D721Med (cell line): Measurements from ENCODE around the gene PCSK7.

Experiments used
- DNase-seq: peaks from one replicate; pipeline ENCODE4 v3.0.0; 2011; ENCODE audit warnings: low spot score; ENCODE audit not compliant: insufficient read length
- FAIRE-seq: peaks from 2 replicates; lab custom pipeline; 2011; peaks lifted over from hg19 to GRCh38; lab: Jason Lieb, UNC
- CTCF ChIP-seq: IDR thresholded peaks from 2 replicates; pipeline ENCODE4 v1.5.1; 2012; ENCODE audit warnings: mild to moderate bottlenecking, control low read depth; ENCODE audit not compliant: insufficient read depth; ENCODE audit errors: missing control alignments

PCSK7 gene

GRCh38 chr11:117225553-117226170 lies 6.2 kb downstream of the PCSK7 start:
- DNase-seq, result no peak

GRCh38 chr11:117223741-117224689 lies 7.9 kb downstream of the PCSK7 start:
- TF ChIP-seq CTCF, result no peak
- no peak for FAIRE-seq

More at GRCh38 chr11:117225553-117226170, 6.2 kb downstream of the PCSK7 start:
- TF ChIP-seq CTCF, result no peak
- no peak for FAIRE-seq

GRCh38 chr11:117222991-117223740 lies 8.7 kb downstream of the PCSK7 start:
- no peak for TF ChIP-seq CTCF
- no peak for DNase-seq
- FAIRE-seq, result no peak

More at GRCh38 chr11:117223741-117224689, 7.9 kb downstream of the PCSK7 start:
- DNase-seq, result no peak

- no peak for FAIRE-seq
- no peak for TF ChIP-seq CTCF
- DNase-seq, result no peak
Observed at GRCh38 chr11:117221775-117222517, 9.9 kb downstream of the PCSK7 start.

- no peak for DNase-seq
- TF ChIP-seq CTCF, result no peak
- no peak for FAIRE-seq
Observed at GRCh38 chr11:117220999-117221774, 10.7 kb downstream of the PCSK7 start.

GRCh38 chr11:117220568-117220967 lies 11.3 kb downstream of the PCSK7 start:
- DNase-seq (no peak), FAIRE-seq (no peak)
- TF ChIP-seq CTCF, result no peak
